HL-60 (cell line): ENCODE data around the gene LMF2.

Experiments used
- DNase-seq, 2 experiments: peaks; one replicate each; pipeline ENCODE4 v3.0.0-alpha.2; 2010 to 2020; ENCODE audit warnings: low read depth in 1 of 2, low spot score in 1 of 2
- H3K27ac ChIP-seq: fragments of 250-450 bp; sonication (Bioruptor Pico); replicated peaks from 2 replicates; pipeline ENCODE4 v1.5.1; 2020; ENCODE audit warnings: mild to moderate bottlenecking, moderate library complexity
- H3K27me3 ChIP-seq: fragments of 250-450 bp; sonication (Bioruptor Pico); 2 replicates; pipeline ENCODE4 v1.5.1; 2021; ENCODE audit warnings: mild to moderate bottlenecking, moderate library complexity; ENCODE audit not compliant: insufficient read depth, poor library complexity, severe bottlenecking
- H3K4me3 ChIP-seq: replicated peaks from 2 replicates; pipeline ENCODE4 v1.5.1; 2011; ENCODE audit warnings: mild to moderate bottlenecking, control low read depth, low read length; ENCODE audit not compliant: insufficient read depth
- CTCF ChIP-seq: IDR thresholded peaks from one replicate; pipeline ENCODE4 v1.5.1; 2011; ENCODE audit warnings: low read length, control low read depth, inconsistent platforms; ENCODE audit not compliant: insufficient read depth
- GABPA ChIP-seq: IDR thresholded peaks from 2 replicates; pipeline ENCODE4 v1.6.1; 2012; ENCODE audit warnings: low read depth
- POLR2AphosphoS5 ChIP-seq: IDR thresholded peaks from 2 replicates; pipeline ENCODE4 v1.6.1; 2012; ENCODE audit warnings: low read depth
- REST ChIP-seq: IDR thresholded peaks from 2 replicates; pipeline ENCODE4 v1.6.1; 2012; ENCODE audit warnings: low read depth; ENCODE audit not compliant: insufficient replicate concordance
- SPI1 ChIP-seq: IDR thresholded peaks from 2 replicates; pipeline ENCODE4 v1.6.1; 2012; ENCODE audit warnings: low read depth, mild to moderate bottlenecking, borderline replicate concordance

The LMF2 gene

GRCh38 chr22:50523806-50524675 is 16.5 kb upstream of the LMF2 start:
- Histone ChIP-seq H3K27ac (peak overlapping the region; percentile 91), H3K27me3 (no peaks in the 10 kb centered on the region), H3K4me3 (peak overlapping the region; percentile 70)
- TF ChIP-seq POLR2AphosphoS5 (0 out of 2 replicates have a peak, but pooled peaks have one; percentile 57), CTCF (no peak)
- no peak for DNase-seq

- no peak overlapping the region for H3K27ac ChIP-seq
- H3K4me3 ChIP-seq: no peak overlapping the region
- DNase-seq: no peak
- H3K27me3 ChIP-seq: no peaks in the 10 kb centered on the region
- TF ChIP-seq REST (no peak), GABPA (no peak), SPI1 (no peak), CTCF (no peak), POLR2AphosphoS5 (no peak)
Measured at GRCh38 chr22:50523458-50523805, 15.9 kb upstream of the LMF2 start.

GRCh38 chr22:50522806-50523438 is 15.4 kb upstream of the LMF2 start:
- Histone ChIP-seq H3K27ac (no peak overlapping the region), H3K27me3 (no peaks in the 10 kb centered on the region), H3K4me3 (no peak overlapping the region)
- no peak for DNase-seq
- no peak for TF ChIP-seq GABPA
- TF ChIP-seq POLR2AphosphoS5: peak; percentile 13; the same call in 1 of the 2 replicates

- no peak overlapping the region for H3K4me3 ChIP-seq
- TF ChIP-seq CTCF (no peak), REST (no peak), SPI1 (no peak), GABPA (no peak), POLR2AphosphoS5 (no peak)
Measured at GRCh38 chr22:50522208-50522805, 14.8 kb upstream of the LMF2 start.

More at GRCh38 chr22:50522208-50522805, 14.8 kb upstream of the LMF2 start:
- Histone ChIP-seq H3K27ac (no peak overlapping the region), H3K27me3 (no peaks in the 10 kb centered on the region)
- no peak for DNase-seq
